ENCODE results near the gene CSPG5. TPM values are rescaled to one million over a fixed set of nuclear protein-coding genes. Genes with fewer than 3 reads are reported as not detected.

The CSPG5 gene, protein sequence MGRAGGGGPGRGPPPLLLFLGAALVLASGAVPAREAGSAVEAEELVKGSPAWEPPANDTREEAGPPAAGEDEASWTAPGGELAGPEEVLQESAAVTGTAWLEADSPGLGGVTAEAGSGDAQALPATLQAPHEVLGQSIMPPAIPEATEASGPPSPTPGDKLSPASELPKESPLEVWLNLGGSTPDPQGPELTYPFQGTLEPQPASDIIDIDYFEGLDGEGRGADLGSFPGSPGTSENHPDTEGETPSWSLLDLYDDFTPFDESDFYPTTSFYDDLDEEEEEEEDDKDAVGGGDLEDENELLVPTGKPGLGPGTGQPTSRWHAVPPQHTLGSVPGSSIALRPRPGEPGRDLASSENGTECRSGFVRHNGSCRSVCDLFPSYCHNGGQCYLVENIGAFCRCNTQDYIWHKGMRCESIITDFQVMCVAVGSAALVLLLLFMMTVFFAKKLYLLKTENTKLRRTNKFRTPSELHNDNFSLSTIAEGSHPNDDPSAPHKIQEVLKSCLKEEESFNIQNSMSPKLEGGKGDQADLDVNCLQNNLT
- 0.49 and 0.63 TPM in 2 replicates for total RNA-seq

DNA sequence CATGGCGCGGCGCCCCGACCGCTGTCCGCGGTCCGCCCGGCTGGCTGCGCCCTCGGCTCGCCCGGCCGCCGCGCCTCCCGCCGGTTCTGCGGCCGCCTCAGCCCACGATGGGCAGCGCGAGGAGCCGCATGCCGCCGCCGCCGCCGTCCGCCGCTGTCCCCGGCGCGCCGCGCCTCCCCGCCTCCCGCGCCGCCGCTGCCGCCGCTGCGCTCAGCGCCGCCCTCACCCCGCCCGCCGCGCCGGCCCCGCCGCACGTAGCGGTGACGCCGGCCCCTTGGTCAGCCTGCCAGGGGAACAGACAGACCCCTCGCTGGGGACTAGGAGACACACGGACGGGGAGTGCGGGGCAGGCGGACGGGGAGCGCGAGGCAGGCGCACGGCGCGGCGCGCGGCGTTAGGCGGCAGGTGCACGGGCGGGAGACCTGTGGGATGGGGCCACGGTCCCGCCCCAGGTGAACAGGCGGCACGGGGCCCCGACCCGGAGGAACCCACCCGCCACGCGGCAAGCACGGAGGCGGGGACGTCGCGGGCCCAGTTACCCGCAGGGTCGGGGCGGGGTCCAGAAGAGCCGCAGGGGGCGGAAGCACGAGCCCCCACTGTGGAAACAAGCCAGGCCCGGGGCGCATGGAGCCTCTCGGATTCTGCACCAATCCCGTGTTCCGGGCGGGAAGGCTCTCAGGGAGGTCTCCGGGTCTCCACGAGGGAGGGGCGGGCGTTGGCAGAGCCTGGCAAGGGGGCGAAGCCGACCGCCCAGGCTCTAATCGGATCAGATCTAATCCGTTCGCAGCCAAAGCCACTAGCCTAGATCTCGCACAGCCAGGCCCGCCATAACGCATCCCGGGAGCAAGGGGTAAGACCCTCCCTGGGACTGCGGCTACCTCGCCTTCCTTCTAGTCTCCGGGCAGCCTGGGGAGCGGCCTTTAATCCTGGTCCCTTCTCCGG, at the start of gene CSPG5:
Gene CSPG5, minus strand, starts transcription at position 175 of the 942 bp plus-strand sequence. Its CDS starts 172 bp downstream, at position 3.
- intact Hi-C loops (cut with micrococcal nuclease), result loop anchor here (1.0 to 5.0 kb wide), 5 partner anchors 57 to 508 kb away; partner anchors contain the start of genes ELP6 and SMARCC1

GRCh38 chr3:47628426-47628825, 49.8 kb upstream of the CSPG5 start:
- intact Hi-C loops (cut with micrococcal nuclease), result no loop called here

DNA sequence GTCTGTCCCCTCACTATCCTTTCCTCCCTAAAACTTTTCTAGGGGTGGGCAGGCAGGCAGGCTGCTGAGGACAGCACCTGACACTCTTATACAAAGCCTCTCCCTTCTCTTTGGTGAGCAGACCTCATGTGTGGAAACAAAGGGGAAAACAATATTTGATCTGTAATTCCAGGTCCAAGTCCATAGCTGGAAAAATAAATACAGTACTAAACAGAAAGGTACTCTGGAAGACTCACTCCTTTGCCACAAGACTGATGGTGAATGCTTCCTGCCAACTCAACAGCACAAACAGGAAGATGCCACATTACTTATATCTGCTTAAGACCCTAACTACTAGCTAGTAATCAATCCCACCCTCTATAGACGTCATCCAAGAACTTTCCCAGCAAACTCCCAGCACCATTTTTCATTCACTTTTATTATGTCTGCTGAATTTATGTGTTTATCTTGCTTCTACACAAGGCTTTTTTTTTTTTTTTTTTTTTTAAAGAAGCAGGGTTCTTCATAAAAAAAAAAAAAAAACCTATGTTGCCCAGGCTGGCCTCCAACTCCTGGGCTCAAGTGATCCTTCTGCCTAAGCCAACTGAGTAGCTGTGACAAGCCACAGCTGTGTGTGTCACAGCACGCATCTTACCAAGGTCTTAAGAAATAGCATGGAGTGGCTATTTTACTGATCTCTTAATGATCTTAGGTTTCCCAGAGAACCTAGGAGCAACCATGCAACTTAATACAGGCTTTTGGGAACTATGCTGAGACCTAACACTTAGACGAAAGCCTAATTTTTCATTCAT, 44.2 kb upstream of the CSPG5 start:
- intact Hi-C loops (cut with micrococcal nuclease), result no loop called here

GRCh38 chr3:47617086-47618010, 38.7 kb upstream of the CSPG5 start:
- intact Hi-C loops (cut with micrococcal nuclease), result no loop called here

GRCh38 chr3:47614788-47615187, 36.1 kb upstream of the CSPG5 start:
- intact Hi-C loops (cut with micrococcal nuclease), result no loop called here

DNA sequence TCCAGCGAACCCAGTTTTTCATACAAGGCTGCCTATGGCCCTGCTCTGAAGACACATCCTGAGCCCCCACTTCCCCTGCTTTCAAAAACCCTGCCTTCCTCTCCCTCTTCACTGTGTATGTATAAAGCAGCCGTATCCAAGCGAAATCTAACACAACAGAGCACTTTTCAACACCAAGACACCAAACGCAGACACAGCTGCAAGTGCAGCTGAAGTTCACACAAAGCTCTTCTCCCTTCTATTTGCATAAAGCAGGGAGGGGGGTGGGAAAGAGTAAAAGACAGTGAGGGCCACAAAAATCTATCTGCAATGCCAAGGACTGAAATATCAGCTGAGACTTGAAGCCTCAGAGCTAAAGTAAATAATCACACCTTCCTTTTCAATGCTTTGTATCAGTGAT, 35.1 kb upstream of the CSPG5 start:
- intact Hi-C loops (cut with micrococcal nuclease), result no loop called here

DNA sequence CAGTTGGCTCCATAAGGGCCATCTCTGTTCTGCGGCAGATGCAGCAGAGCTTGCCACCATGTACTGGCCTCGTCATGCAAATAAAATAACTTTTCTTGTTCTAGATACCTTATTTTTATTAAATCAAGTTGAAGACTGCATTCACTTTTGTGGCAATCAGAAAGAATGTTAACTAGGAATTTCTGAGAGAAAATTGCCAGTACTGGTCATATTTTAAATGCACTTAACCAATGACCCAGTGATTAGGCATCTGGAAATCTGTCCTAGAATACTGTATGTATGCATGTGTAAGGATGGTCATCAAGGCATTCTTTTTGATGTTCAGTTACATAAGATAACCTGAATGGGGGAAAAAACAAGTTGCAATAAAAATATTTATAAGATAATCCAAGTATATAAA, 34.2 kb upstream of the CSPG5 start:
- intact Hi-C loops (cut with micrococcal nuclease), result no loop called here

DNA sequence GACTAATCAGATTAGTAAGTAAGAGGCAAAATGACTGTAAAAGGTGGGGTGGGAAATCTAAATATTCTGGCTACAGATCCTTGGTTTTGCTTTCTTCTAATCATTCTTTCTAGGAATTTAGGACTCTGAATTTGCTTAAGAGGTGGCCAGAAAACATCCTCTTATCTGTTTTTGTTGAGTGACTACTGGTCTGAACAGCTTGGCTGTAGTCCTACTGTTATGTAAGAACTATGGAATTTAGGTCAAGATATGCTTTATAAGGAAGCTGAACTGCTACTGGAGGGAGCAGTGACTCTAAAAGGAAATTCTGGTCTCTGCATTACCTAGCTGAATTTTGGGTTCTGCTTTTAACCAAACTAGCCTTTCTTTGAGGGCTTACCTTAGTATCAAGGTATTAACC, 33.5 kb upstream of the CSPG5 start:
- intact Hi-C loops (cut with micrococcal nuclease), result no loop called here

DNA sequence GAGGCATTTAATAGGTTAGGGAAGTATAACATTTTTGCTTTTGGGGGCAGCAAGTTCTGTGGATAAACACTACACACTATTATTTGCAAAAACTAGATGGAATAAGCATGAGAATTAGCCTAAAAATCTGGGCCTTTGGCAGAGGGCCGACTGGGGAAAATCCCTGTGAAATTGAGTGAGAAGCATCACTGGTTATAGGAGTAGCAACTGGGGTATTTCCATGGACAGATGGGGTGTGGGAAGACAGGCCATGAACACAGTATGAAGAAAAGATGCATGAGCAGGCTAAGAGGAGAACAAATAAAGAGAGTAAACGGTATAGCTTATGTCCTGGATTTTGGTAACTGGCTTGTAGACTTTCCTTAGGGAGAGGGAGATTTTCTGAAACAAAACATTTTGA, 32.9 kb upstream of the CSPG5 start:
- intact Hi-C loops (cut with micrococcal nuclease), result no loop called here

- intact Hi-C loops (cut with micrococcal nuclease), result no loop called here
Measured at GRCh38 chr3:47610583-47610982, 31.9 kb upstream of the CSPG5 start.

DNA sequence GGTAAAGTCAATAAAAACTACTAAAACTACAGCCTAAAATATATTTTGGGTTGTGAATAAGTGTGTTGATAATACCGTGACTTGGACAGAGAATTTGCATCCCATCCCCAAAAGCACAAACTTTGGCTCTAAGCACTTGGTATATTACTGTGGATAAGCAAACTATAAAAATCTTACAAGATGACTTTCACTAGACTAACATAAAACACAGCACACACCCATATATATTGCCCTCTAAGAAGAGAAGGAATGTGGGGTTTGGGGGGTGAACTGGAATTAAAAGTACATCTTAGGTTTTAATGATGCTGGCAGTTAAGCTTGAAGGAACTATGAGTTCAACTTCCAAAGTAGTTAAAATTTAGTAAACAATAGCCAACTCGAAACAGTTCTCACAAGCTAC, 28.7 kb upstream of the CSPG5 start:
- intact Hi-C loops (cut with micrococcal nuclease), result no loop called here

DNA sequence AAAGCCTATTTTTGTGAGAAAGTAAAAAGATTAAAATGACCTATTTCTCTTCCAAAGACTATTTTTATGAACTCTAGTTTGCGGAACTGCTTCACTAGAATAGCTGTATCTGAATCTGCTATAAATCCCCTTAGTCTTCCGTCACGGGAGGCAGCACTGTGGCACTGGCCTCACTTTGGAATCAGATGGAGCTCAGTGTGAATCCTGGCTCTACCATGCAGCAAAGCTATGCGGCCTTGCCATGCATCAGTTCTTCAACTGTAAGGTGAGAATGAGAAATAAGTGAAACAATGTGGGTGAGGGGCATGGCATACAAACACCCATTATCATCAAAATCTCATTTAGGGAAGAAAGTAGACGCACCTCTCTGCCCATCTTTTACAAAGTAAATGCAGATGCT, 27.5 kb upstream of the CSPG5 start:
- intact Hi-C loops (cut with micrococcal nuclease), result no loop called here

DNA sequence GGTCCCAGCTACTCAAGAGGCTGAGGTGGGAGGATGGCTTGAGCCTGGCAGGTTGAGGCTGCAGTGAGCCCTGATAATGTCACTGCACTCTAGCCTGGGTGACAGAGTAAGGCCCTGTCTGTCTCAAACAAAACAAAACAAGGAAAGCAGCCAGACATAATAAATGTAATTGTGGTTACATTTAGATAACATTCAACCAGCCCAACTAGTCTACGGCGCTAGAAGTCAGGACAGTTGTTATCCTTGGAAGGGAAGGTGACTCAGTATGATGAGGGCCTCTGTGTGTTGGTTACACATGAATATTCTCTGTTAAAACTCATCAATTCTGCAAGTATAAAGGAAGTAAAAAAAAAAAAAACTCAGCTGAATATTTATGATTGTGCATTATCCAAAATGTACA, 27.0 kb upstream of the CSPG5 start:
- intact Hi-C loops (cut with micrococcal nuclease), result no loop called here

- intact Hi-C loops (cut with micrococcal nuclease), result no loop called here
Measured at GRCh38 chr3:47604145-47604544, 25.5 kb upstream of the CSPG5 start.

- intact Hi-C loops (cut with micrococcal nuclease), result no loop called here
Measured at GRCh38 chr3:47603332-47603731, 24.7 kb upstream of the CSPG5 start.

- intact Hi-C loops (cut with micrococcal nuclease), result no loop called here
Measured at GRCh38 chr3:47601281-47601680, 22.6 kb upstream of the CSPG5 start.

- intact Hi-C loops (cut with micrococcal nuclease), result no loop called here
Measured at GRCh38 chr3:47594792-47595191, 16.1 kb upstream of the CSPG5 start.

DNA sequence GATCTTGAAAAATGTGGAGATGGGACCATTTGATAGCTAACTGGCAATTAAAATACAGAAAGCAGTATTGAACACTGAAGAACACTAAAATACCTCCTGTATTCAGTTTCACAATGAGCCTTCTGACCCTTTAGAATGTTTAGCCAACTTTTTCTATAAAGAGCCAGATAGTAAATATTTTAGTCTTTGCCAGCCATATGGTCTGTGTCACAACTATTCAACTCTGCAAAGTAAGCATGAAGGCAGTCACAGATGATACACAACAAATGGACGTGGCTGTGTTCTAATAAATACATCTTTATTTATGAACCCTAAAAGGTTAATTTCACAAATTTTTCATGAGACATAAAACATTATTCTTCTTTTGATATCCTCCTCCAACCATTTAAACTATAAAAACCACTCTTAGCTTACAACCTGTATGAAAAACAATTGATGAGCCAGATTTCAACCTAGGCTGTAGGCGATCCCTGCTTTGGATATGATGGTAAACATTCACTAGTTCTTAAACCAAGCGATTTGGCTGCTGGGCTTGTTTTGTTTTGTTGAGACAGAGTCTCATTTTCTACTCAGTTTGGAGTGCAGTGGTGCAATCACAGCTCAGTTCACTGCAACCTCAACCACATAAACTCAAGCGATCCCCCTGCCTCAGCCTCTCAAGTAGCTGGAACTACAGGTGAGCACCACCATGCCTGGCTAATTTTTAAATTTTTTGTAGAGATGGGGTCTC, 13.6 kb upstream of the CSPG5 start:
- intact Hi-C loops (cut with micrococcal nuclease), result no loop called here

DNA sequence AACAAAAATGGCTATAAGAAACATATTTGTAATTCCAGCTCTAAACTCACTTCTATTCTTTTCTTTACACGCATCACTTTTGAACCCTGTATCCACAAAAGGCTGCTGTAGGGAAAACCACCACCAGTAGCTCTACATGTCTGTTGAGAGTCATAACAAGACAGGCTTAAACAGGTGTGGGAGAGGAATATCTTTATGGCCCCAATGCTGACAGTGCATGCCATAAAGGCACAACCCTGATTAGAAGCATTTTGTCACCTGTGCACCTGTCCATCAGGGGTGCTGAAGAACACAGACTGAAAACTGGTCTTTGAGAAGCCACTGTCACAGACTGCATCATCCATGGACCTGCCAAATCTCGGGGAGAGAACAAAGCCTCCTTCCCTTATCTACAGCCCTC, 11.6 kb upstream of the CSPG5 start:
- intact Hi-C loops (cut with micrococcal nuclease), result no loop called here
